Hepatocyte (in vitro differentiated cells): ENCODE data around the gene GRK6. TPM values are rescaled to one million over a fixed set of nuclear protein-coding genes. Genes with fewer than 3 reads are reported as not detected.

Experiments
- DNase-seq: peaks from one replicate; pipeline ENCODE4 v3.0.0-alpha.2; 2016; ENCODE audit warnings: low spot score
- H2AFZ ChIP-seq: fragments of 200-600 bp; sonication (generic); 2 replicates; pipeline ENCODE4 v1.6.0; 2016; ENCODE audit warnings: antibody characterized with exemption, mild to moderate bottlenecking
- H3K27ac ChIP-seq: fragments of 200-600 bp; sonication (generic); 2 replicates; pipeline ENCODE4 v1.5.1; 2016; ENCODE audit warnings: mild to moderate bottlenecking
- H3K27me3 ChIP-seq: fragments of 200-600 bp; sonication (generic); 2 replicates; pipeline ENCODE4 v1.6.1; 2016
- H3K36me3 ChIP-seq: fragments of 200-600 bp; sonication (generic); replicated peaks from 2 replicates; pipeline ENCODE4 v1.5.1; 2016; ENCODE audit warnings: low read depth; ENCODE audit not compliant: insufficient read depth
- H3K4me1 ChIP-seq: fragments of 200-600 bp; sonication (generic); 2 replicates; pipeline ENCODE4 v1.5.1; 2016; ENCODE audit warnings: mild to moderate bottlenecking, moderate library complexity; ENCODE audit not compliant: insufficient read depth
- H3K4me2 ChIP-seq: fragments of 200-600 bp; sonication (generic); 2 replicates; pipeline ENCODE4 v1.6.0; 2016
- H3K4me3 ChIP-seq: fragments of 200-600 bp; sonication (generic); 2 replicates; pipeline ENCODE4 v1.5.1; 2016; ENCODE audit warnings: mild to moderate bottlenecking
- H3K79me2 ChIP-seq: fragments of 200-600 bp; sonication (generic); 2 replicates; pipeline ENCODE4 v1.6.0; 2017; ENCODE audit warnings: mild to moderate bottlenecking
- H3K9me2 ChIP-seq: fragments of 200-600 bp; sonication (generic); replicated peaks from 2 replicates; pipeline ENCODE4 v1.6.0; 2017; ENCODE audit warnings: mild to moderate bottlenecking; ENCODE audit not compliant: insufficient read depth
- H3K9me3 ChIP-seq: fragments of 200-600 bp; sonication (generic); 2 replicates; pipeline ENCODE4 v1.5.1; 2016; ENCODE audit warnings: low read depth, mild to moderate bottlenecking
- H4K20me1 ChIP-seq: fragments of 200-600 bp; sonication (generic); 2 replicates; pipeline ENCODE4 v1.6.0; 2016; ENCODE audit warnings: mild to moderate bottlenecking; ENCODE audit not compliant: insufficient read depth, poor library complexity, severe bottlenecking
- CTCF ChIP-seq: fragments of 200-600 bp; sonication (generic); IDR thresholded peaks from 2 replicates; pipeline ENCODE4 v1.5.1; 2016; ENCODE audit warnings: antibody characterized with exemption, mild to moderate bottlenecking; ENCODE audit not compliant: poor library complexity
- EZH2 ChIP-seq: fragments of 200-600 bp; sonication (generic); IDR thresholded peaks from 2 replicates; pipeline ENCODE4 v1.6.1; 2016; ENCODE audit warnings: antibody characterized with exemption, mild to moderate bottlenecking, borderline replicate concordance
- EZH2phosphoT487 ChIP-seq: fragments of 200-600 bp; sonication (generic); IDR thresholded peaks from one replicate; pipeline ENCODE4 v1.6.1; 2018; ENCODE audit warnings: antibody characterized with exemption, mild to moderate bottlenecking, low read depth, moderate library complexity; ENCODE audit not compliant: unreplicated experiment, severe bottlenecking
- WGBS: methylation state at CpG from one replicate; pipeline ENCODE4 v1.1.6; 2016; ENCODE audit warnings: low lambda C conversion rate; ENCODE audit errors: missing lambda C conversion rate; 5-methylcytosine and 5-hydroxymethylcytosine counted together
- polyA plus RNA-seq: library from polyadenylated mRNA; unstranded; fragments of >200 nt; fragmentation: Nextera tagmentation; extraction: Ambion mirVana; gene quantifications from 2 replicates; pipeline ENCODE4 v1.2.1, GENCODE V29; 2016
- total RNA-seq: library from RNA; depleted of rRNA; stranded (reverse); fragments of >200 nt; gene quantifications from 2 replicates; pipeline ENCODE4 v1.2.3, GENCODE V29; 2014

Gene GRK6
- total and polyA plus RNA-seq, 2 experiments from 2014 or later: 29.3 to 31.1 TPM

- Histone ChIP-seq H3K9me2 (no peaks in the 10 kb centered on the region), H3K4me1 (peaks cover 13% of the 10 kb centered on the region), H3K9me3 (no peaks in the 10 kb centered on the region), H4K20me1 (no peaks in the 10 kb centered on the region), H3K27me3 (no peaks in the 10 kb centered on the region), H3K27ac (no peak overlapping the region), H3K4me2 (no peak overlapping the region), H3K79me2 (no peaks in the 10 kb centered on the region), H3K4me3 (no peak overlapping the region), H2AFZ (no peak overlapping the region), H3K36me3 (no peaks in the 10 kb centered on the region)
- TF ChIP-seq EZH2 (no peak), CTCF (no peak), EZH2phosphoT487 (no peak)
- DNase-seq: no peak
- 94% methylated on average over 6 of the region's 6 CpGs for WGBS
These were observed 45.7 kb upstream of the GRK6 start for GRCh38 chr5:177380805-177381126.

GRCh38 chr5:177382423-177383029 lies 44.0 kb upstream of the GRK6 start:
- TF ChIP-seq CTCF: peak; percentile 27
- no peak for TF ChIP-seq EZH2phosphoT487
- no peak for TF ChIP-seq EZH2
- H4K20me1 ChIP-seq: no peaks in the 10 kb centered on the region
- no peak overlapping the region for H3K4me2 ChIP-seq
- H3K9me2 ChIP-seq: no peaks in the 10 kb centered on the region
- peaks cover 13% of the 10 kb centered on the region for H3K4me1 ChIP-seq
- no peak overlapping the region for H2AFZ ChIP-seq
- no peak overlapping the region for H3K27ac ChIP-seq
- H3K36me3 ChIP-seq: no peaks in the 10 kb centered on the region
- no peaks in the 10 kb centered on the region for H3K27me3 ChIP-seq
- DNase-seq: peak; percentile 40
- no peaks in the 10 kb centered on the region for H3K9me3 ChIP-seq
- H3K79me2 ChIP-seq: no peaks in the 10 kb centered on the region
- WGBS: 71% methylated on average over 10 of the region's 11 CpGs
- no peak overlapping the region for H3K4me3 ChIP-seq

- Histone ChIP-seq H3K4me2 (no peak overlapping the region), H4K20me1 (no peaks in the 10 kb centered on the region), H3K36me3 (no peaks in the 10 kb centered on the region), H3K9me3 (no peaks in the 10 kb centered on the region), H3K9me2 (no peaks in the 10 kb centered on the region), H3K79me2 (no peaks in the 10 kb centered on the region), H3K27me3 (no peaks in the 10 kb centered on the region), H3K27ac (no peak overlapping the region), H2AFZ (no peak overlapping the region), H3K4me1 (peaks cover 10% of the 10 kb centered on the region), H3K4me3 (no peak overlapping the region)
- no peak for TF ChIP-seq CTCF
- no peak for TF ChIP-seq EZH2phosphoT487
- TF ChIP-seq EZH2: no peak
- WGBS: 94% methylated on average over 9 of the region's 9 CpGs
- DNase-seq: no peak
These were observed 43.3 kb upstream of the GRK6 start for GRCh38 chr5:177383181-177383580.
